ENCODE measurements around the gene MED15. TPM values are rescaled to one million over a fixed set of nuclear protein-coding genes. Genes with fewer than 3 reads are reported as not detected.

MED15 gene
- total and polyA plus RNA-seq, 2 of the 4 experiments (the other 2 are of a cell fraction) = 19.0 to 68.8 TPM

- Histone ChIP-seq H2AK5ac (ENCODE audit: low read depth, low read length) (no peak overlapping the region), H4K8ac (ENCODE audit: low read depth in 2 of 2, low read length in 2 of 2) (no peak overlapping the region), H3K79me1 (ENCODE audit: low read depth in 1 of 2, low read length in 2 of 2) (peaks cover 60 to 77% of the 10 kb centered on the region in 2 experiments), H2AK9ac (replicated peaks; ENCODE audit: low read depth, low read length, poor library complexity) (no peak overlapping the region), H3K9me3 (ENCODE audit: control insufficient read depth, insufficient read depth, low read length) (no peaks in the 10 kb centered on the region), H3K9me1 (ENCODE audit: insufficient read depth, low read length) (peaks cover 14% of the 10 kb centered on the region; the same call in 1 of the 2 replicates), H3K4me2 (ENCODE audit: low read depth, low read length) (no peak overlapping the region), H2BK15ac (ENCODE audit: low read depth, low read length) (no peak overlapping the region), H2BK5ac (ENCODE audit: low read depth, low read length, poor library complexity, severe bottlenecking) (no peak overlapping the region), H3K23ac (ENCODE audit: low read depth, low read length) (no peak overlapping the region), H4K91ac (ENCODE audit: insufficient read depth, low read depth, low read length) (no peak overlapping the region), H3K27ac (ENCODE audit: insufficient read depth, low read length) (no peak overlapping the region), H3K4ac (ENCODE audit: low read depth, low read length) (no peak overlapping the region), H2BK20ac (ENCODE audit: low read depth, low read length) (no peak overlapping the region), H3K36me3 (ENCODE audit: control insufficient read depth, insufficient read depth, low read length) (peaks cover 88% of the 10 kb centered on the region), H3K9ac (ENCODE audit: low read depth, low read length) (no peak overlapping the region), H3K56ac (ENCODE audit: extremely low read depth, insufficient read depth, low read length) (no peak overlapping the region), H3K4me3 (ENCODE audit: insufficient read depth, low read depth, low read length) (no peak overlapping the region), H2BK120ac (ENCODE audit: low read depth, low read length) (no peak overlapping the region), H4K20me1 (ENCODE audit: insufficient read depth, low read length) (peaks cover 66% of the 10 kb centered on the region), H3K27me3 (ENCODE audit: control insufficient read depth, insufficient read depth, low read length) (no peaks in the 10 kb centered on the region), H3K18ac (ENCODE audit: low read depth, low read length) (no peak overlapping the region), H3K4me1 (ENCODE audit: control insufficient read depth, insufficient read depth, low read length) (peaks cover 5% of the 10 kb centered on the region; the same call in 1 of the 2 replicates), H3K14ac (replicated peaks; ENCODE audit: low read depth, low read length) (no peak overlapping the region), H4K5ac (ENCODE audit: low read depth, low read length) (no peak overlapping the region), H2AFZ (replicated peaks; ENCODE audit: low read length, poor library complexity) (no peak overlapping the region)
- no TSS peak for BruUV-seq (replicated peaks)
- ATAC-seq (ENCODE audit: low read depth) (no peak), DNase-seq (no peak)
- TF ChIP-seq CTCF (conservative IDR thresholded peaks at IDR 0.05; ENCODE audit: low read depth, low read length) (no peak), RFX5 (IDR thresholded peaks at IDR 0.05; ENCODE audit: low read depth, low read length) (no peak), FOS (IDR thresholded peaks at IDR 0.05; ENCODE audit: low read depth, low read length) (no peak), CHD1 (IDR thresholded peaks at IDR 0.05; ENCODE audit: low read depth, low read length) (no peak), MAFK (IDR thresholded peaks at IDR 0.05; ENCODE audit: low read depth, low read length) (no peak), NFE2L2 (IDR thresholded peaks at IDR 0.05; ENCODE audit: low read depth, low read length) (no peak), ELK1 (IDR thresholded peaks at IDR 0.05; ENCODE audit: borderline replicate concordance, low read depth, low read length) (no peak), MAZ (IDR thresholded peaks at IDR 0.05; ENCODE audit: borderline replicate concordance, low read depth, low read length) (no peak), RCOR1 (IDR thresholded peaks at IDR 0.05; ENCODE audit: insufficient replicate concordance, low read length) (no peak), BHLHE40 (IDR thresholded peaks at IDR 0.05; ENCODE audit: low read depth, low read length) (no peak), SMC3 (IDR thresholded peaks at IDR 0.05; ENCODE audit: low read depth, low read length) (no peak), POLR2A (IDR thresholded peaks at IDR 0.05; ENCODE audit: low read depth, low read length) (no peak), MXI1 (IDR thresholded peaks at IDR 0.05; ENCODE audit: borderline replicate concordance, low read depth, low read length) (no peak), CEBPB (IDR thresholded peaks at IDR 0.05; ENCODE audit: low read depth, low read length) (no peak), USF2 (IDR thresholded peaks at IDR 0.05; ENCODE audit: low read depth, low read length) (no peak), RAD21 (IDR thresholded peaks at IDR 0.05; ENCODE audit: low read length) (no peak)
- in situ Hi-C loops (cut with MboI; ENCODE audit: low sequenced_read_pairs) = no loop called here
- intact Hi-C loops (cut with micrococcal nuclease) = no loop called here
- ChIA-PET POLR2A (ENCODE audit: unreplicated experiment) (no interaction called here), CTCF (no interaction called here)
- dilution Hi-C loops (cut with HindIII; ENCODE audit: low sequenced_read_pairs, unreplicated experiment) = no loop called here
- 83% methylated on average over 2 of the region's 5 CpGs; no CpG with 5 or more reads in 1 of the 2 experiments for WGBS, 2 experiments (ENCODE audit: extremely low coverage in 2 of 2, insufficient read length in 1 of 2)
Measured at GRCh38 chr22:20578707-20579106, 71.3 kb downstream of the MED15 start.

Measured in IMR-90 (cell line).